K562 (cell line): ENCODE measurements around the gene S100A1. TPM values are rescaled to one million over a fixed set of nuclear protein-coding genes. Genes with fewer than 3 reads are reported as not detected.

Experiments used
- BRF1 ChIP-seq: IDR thresholded peaks from 3 replicates; pipeline ENCODE4 v1.6.1; 2011; ENCODE audit warnings: borderline replicate concordance, mild to moderate bottlenecking; ENCODE audit not compliant: insufficient read length; ENCODE audit errors: extremely low read depth
- EGR1 ChIP-seq: fragments of 450-650 bp; conservative IDR thresholded peaks from 2 replicates; pipeline ENCODE4 v1.6.1; 2017; ENCODE audit warnings: mild to moderate bottlenecking
- GTF2E2 ChIP-seq: fragments of 200-800 bp; sonication (Bioruptor generic); IDR thresholded peaks from 2 replicates; pipeline ENCODE4 v1.6.1; 2016; ENCODE audit warnings: missing genetic modification characterization, missing compliant biosample characterization
- HLTF ChIP-seq: fragments of 450-650 bp; IDR thresholded peaks from 2 replicates; pipeline ENCODE4 v1.6.1; 2016
- KHSRP ChIP-seq: fragments of 450-650 bp; IDR thresholded peaks from 2 replicates; pipeline ENCODE4 v1.6.1; 2017
- PCBP1 ChIP-seq: fragments of 200-400 bp; formaldehyde crosslinking; IDR thresholded peaks from 2 replicates; pipeline ENCODE4 v1.6.1; 2018; ENCODE audit warnings: mild to moderate bottlenecking, low read depth, low read length; ENCODE audit not compliant: poor library complexity, severe bottlenecking
- RB1 ChIP-seq: fragments of 450-650 bp; IDR thresholded peaks from 2 replicates; pipeline ENCODE4 v1.6.1; 2017; ENCODE audit warnings: low read depth, mild to moderate bottlenecking
- RBM15 ChIP-seq: fragments of 200-400 bp; formaldehyde crosslinking; IDR thresholded peaks from 2 replicates; pipeline ENCODE4 v1.6.1; 2018; ENCODE audit warnings: mild to moderate bottlenecking, low read length, moderate library complexity; ENCODE audit not compliant: insufficient read depth
- SNIP1 ChIP-seq: fragments of 450-650 bp; IDR thresholded peaks from 2 replicates; pipeline ENCODE4 v1.7.1; 2017; ENCODE audit warnings: low read depth, mild to moderate bottlenecking
- TARDBP ChIP-seq: fragments of 450-650 bp; IDR thresholded peaks from 2 replicates; pipeline ENCODE4 v1.6.1; 2016
- TCF7L2 ChIP-seq: fragments of 150-350 bp; IDR thresholded peaks from 2 replicates; pipeline ENCODE4 v1.6.1; 2016; ENCODE audit warnings: low read depth, mild to moderate bottlenecking, low read length, moderate library complexity
- TOE1 ChIP-seq, 2 experiments: fragments of 450-650 bp in 1 of 2; sonication (generic) in 1 of 2; formaldehyde crosslinking in 1 of 2; IDR thresholded peaks; 2 replicates each; pipeline versions ENCODE4 v1.7.1 to v1.8.0; 2016 to 2022; ENCODE audit warnings: borderline replicate concordance in 2 of 2, mild to moderate bottlenecking in 2 of 2, antibody characterized with exemption in 1 of 2, inconsistent platforms in 1 of 2, low read depth in 1 of 2, missing genetic modification reagents in 1 of 2, moderate library complexity in 1 of 2
- ZNF24 ChIP-seq: fragments of 450-650 bp; IDR thresholded peaks from 2 replicates; pipeline ENCODE4 v1.6.1; 2016
- ZNF561 ChIP-seq: fragments of 450-650 bp; formaldehyde crosslinking; conservative IDR thresholded peaks from 2 replicates; pipeline ENCODE4 v1.4.0; 2020; ENCODE audit warnings: mild to moderate bottlenecking, moderate library complexity
- ZNF785 ChIP-seq: fragments of 250-450 bp; sonication (Bioruptor Pico); IDR thresholded peaks from 2 replicates; pipeline ENCODE4 v1.4.0; 2020; ENCODE audit warnings: mild to moderate bottlenecking
- polyA plus RNA-seq, 8 experiments: library from polyadenylated mRNA; depleted of rRNA in 4 of 8; stranded (reverse) in 5 of 8; unstranded in 3 of 8; fragments of >200 nt; fragmentation: Nextera tagmentation in 2 of 8; fragmentation: Illumina TruSeq in 1 of 8; extraction: Ambion mirVana in 2 of 8; extraction: Trizol in 1 of 8; gene quantifications; 2 replicates each; pipeline versions ENCODE4 v1.2.1 to v1.2.3, GENCODE V29; 2011 to 2014; ENCODE audit warnings: inconsistent platforms in 1 of 8, missing spikeins in 1 of 8
- total RNA-seq, 7 experiments: library from RNA; depleted of rRNA in 6 of 7; stranded (reverse); fragments of >200 nt in 6 of 7; fragmentation: Illumina TruSeq in 2 of 7; extraction: Trizol in 2 of 7; gene quantifications; 2 replicates each; pipeline versions ENCODE4 v1.2.1 to v1.2.3, GENCODE V29; 2011 to 2021; ENCODE audit warnings: low replicate concordance in 1 of 7
- TF ChIP-seq, protein P1 (sequence below): sonication (generic); formaldehyde crosslinking; IDR thresholded peaks from 2 replicates; pipeline ENCODE4 v1.8.0; 2022; ENCODE audit warnings: mild to moderate bottlenecking, missing genetic modification reagents
- TF ChIP-seq, protein P2 (sequence below): sonication (generic); formaldehyde crosslinking; IDR thresholded peaks from 2 replicates; pipeline ENCODE4 v1.8.1; 2023; ENCODE audit warnings: mild to moderate bottlenecking, missing genetic modification reagents
- TF ChIP-seq, protein P3 (sequence below): fragments of 450-650 bp; IDR thresholded peaks from 2 replicates; pipeline ENCODE4 v1.6.1; 2016; ENCODE audit warnings: low read depth

Gene S100A1
- total and polyA plus RNA-seq, 9 of the 15 experiments (the other 6 are each of a cell fraction or from before 2014, with no cell fraction given) = 0.44 to 30.1 (median 12.7) TPM

DNA sequence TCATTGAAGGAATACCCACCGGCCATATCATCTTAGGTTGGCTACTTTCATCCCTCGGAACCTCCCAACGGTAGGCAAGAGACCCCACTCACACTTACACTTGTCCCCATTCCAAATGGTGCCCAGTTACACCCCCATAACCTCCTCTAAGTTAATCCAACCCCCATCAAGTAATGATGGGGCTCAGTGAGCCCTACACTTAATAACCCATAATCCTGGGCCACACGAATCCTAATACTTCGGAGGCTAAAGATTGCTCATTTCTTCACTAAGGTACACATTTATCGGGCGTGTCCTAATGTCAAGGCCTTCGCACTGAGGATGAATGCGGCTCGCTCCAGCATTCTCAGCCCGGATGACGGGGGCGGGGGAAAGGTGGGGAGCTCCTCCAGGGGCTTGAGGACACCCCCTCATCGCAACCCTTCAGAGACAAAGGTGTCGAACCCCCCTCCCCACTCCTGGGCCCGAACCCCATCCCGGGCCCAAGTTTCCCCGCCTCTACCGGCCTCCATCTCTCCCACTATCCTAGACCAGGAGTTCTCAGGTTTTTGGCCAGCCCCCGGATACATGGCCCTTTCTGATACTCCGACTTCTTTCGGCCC is 42.1 kb downstream of the S100A1 start (continued):
- TF ChIP-seq GTF2E2 (tag) = no peak; the same call in 1 of the 2 replicates
- TF ChIP-seq, protein P1, sequence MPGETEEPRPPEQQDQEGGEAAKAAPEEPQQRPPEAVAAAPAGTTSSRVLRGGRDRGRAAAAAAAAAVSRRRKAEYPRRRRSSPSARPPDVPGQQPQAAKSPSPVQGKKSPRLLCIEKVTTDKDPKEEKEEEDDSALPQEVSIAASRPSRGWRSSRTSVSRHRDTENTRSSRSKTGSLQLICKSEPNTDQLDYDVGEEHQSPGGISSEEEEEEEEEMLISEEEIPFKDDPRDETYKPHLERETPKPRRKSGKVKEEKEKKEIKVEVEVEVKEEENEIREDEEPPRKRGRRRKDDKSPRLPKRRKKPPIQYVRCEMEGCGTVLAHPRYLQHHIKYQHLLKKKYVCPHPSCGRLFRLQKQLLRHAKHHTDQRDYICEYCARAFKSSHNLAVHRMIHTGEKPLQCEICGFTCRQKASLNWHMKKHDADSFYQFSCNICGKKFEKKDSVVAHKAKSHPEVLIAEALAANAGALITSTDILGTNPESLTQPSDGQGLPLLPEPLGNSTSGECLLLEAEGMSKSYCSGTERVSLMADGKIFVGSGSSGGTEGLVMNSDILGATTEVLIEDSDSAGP (CRISPR knock-in tag) = no peak
- no peak for TF ChIP-seq BRF1
- no peak for TF ChIP-seq ZNF24
- TF ChIP-seq, protein P2, sequence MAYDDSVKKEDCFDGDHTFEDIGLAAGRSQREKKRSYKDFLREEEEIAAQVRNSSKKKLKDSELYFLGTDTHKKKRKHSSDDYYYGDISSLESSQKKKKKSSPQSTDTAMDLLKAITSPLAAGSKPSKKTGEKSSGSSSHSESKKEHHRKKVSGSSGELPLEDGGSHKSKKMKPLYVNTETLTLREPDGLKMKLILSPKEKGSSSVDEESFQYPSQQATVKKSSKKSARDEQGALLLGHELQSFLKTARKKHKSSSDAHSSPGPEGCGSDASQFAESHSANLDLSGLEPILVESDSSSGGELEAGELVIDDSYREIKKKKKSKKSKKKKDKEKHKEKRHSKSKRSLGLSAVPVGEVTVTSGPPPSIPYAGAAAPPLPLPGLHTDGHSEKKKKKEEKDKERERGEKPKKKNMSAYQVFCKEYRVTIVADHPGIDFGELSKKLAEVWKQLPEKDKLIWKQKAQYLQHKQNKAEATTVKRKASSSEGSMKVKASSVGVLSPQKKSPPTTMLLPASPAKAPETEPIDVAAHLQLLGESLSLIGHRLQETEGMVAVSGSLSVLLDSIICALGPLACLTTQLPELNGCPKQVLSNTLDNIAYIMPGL (CRISPR knock-in tag) = no peak
- TF ChIP-seq PCBP1 = no peak
- no peak for TF ChIP-seq KHSRP
- no peak for TF ChIP-seq TCF7L2
- TF ChIP-seq RBM15 = no peak
- TF ChIP-seq TARDBP = no peak
- TF ChIP-seq SNIP1 = 0 out of 2 replicates have a peak, but pooled peaks have one; percentile 7
- no peak for TF ChIP-seq ZNF561 (CRISPR knock-in tag)
- no peak for TF ChIP-seq ZNF785 (CRISPR knock-in tag)
- TF ChIP-seq, protein P3, sequence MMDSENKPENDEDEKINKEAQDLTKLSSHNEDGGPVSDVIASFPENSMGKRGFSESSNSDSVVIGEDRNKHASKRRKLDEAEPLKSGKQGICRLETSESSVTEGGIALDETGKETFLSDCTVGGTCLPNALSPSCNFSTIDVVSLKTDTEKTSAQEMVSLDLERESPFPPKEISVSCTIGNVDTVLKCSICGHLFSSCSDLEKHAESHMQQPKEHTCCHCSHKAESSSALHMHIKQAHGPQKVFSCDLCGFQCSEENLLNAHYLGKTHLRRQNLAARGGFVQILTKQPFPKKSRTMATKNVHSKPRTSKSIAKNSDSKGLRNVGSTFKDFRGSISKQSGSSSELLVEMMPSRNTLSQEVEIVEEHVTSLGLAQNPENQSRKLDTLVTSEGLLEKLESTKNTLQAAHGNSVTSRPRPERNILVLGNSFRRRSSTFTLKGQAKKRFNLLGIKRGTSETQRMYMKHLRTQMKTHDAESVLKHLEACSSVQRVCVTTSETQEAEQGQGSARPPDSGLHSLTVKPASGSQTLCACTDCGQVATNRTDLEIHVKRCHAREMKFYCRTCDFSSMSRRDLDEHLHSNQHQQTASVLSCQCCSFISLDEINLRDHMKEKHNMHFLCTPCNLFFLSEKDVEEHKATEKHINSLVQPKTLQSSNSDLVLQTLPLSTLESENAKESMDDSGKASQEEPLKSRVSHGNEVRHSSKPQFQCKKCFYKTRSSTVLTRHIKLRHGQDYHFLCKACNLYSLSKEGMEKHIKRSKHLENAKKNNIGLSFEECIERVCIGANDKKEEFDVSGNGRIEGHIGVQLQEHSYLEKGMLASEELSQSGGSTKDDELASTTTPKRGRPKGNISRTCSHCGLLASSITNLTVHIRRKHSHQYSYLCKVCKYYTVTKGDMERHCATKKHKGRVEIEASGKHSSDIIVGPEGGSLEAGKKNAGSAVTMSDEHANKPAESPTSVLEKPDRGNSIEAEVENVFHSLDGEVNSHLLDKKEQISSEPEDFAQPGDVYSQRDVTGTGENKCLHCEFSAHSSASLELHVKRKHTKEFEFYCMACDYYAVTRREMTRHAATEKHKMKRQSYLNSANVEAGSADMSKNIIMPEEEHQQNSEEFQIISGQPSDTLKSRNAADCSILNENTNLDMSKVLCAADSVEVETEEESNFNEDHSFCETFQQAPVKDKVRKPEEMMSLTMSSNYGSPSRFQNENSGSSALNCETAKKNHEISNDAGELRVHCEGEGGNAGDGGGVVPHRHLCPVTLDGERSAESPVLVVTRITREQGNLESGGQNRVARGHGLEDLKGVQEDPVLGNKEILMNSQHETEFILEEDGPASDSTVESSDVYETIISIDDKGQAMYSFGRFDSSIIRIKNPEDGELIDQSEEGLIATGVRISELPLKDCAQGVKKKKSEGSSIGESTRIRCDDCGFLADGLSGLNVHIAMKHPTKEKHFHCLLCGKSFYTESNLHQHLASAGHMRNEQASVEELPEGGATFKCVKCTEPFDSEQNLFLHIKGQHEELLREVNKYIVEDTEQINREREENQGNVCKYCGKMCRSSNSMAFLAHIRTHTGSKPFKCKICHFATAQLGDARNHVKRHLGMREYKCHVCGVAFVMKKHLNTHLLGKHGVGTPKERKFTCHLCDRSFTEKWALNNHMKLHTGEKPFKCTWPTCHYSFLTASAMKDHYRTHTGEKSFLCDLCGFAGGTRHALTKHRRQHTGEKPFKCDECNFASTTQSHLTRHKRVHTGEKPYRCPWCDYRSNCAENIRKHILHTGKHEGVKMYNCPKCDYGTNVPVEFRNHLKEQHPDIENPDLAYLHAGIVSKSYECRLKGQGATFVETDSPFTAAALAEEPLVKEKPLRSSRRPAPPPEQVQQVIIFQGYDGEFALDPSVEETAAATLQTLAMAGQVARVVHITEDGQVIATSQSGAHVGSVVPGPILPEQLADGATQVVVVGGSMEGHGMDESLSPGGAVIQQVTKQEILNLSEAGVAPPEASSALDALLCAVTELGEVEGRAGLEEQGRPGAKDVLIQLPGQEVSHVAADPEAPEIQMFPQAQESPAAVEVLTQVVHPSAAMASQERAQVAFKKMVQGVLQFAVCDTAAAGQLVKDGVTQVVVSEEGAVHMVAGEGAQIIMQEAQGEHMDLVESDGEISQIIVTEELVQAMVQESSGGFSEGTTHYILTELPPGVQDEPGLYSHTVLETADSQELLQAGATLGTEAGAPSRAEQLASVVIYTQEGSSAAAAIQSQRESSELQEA = no peak
- TF ChIP-seq RB1 = 0 out of 2 replicates have a peak, but pooled peaks have one; percentile 8
- TF ChIP-seq TOE1 (IDR thresholded peaks at IDR 0.05; ENCODE audit: borderline replicate concordance) = 0 out of 2 replicates have a peak, but pooled peaks have one; percentile 13
- TF ChIP-seq TOE1 (CRISPR knock-in tag; IDR thresholded peaks at IDR 0.05; ENCODE audit: borderline replicate concordance, low read depth) = no peak
- TF ChIP-seq HLTF = no peak
- peak; percentile 54 for TF ChIP-seq EGR1
